SU-DHL-6 (cell line): Measurements from ENCODE around the gene TRAPPC5.

ENCODE experiments used
- H2AFZ ChIP-seq: fragments of 200-600 bp; sonication (generic); 2 replicates; pipeline ENCODE4 v1.6.1; 2014; ENCODE audit warnings: low read depth, mild to moderate bottlenecking, moderate library complexity, mixed read lengths, antibody characterized with exemption, low read length; ENCODE audit not compliant: severe bottlenecking
- H3F3A ChIP-seq: fragments of 200-600 bp; shearing (Covaris generic); 2 replicates; pipeline ENCODE4 v1.6.0; 2016; ENCODE audit warnings: antibody characterized with exemption, mild to moderate bottlenecking; ENCODE audit not compliant: insufficient read depth
- H3K27ac ChIP-seq: fragments of 200-600 bp; sonication (generic); 2 replicates; pipeline ENCODE4 v1.5.1; 2016; ENCODE audit warnings: low read depth, mild to moderate bottlenecking, low read length, moderate library complexity, mixed read lengths
- H3K27me3 ChIP-seq: fragments of 200-600 bp; sonication (generic), shearing (Covaris generic); 2 replicates; pipeline ENCODE4 v1.6.0; 2014; ENCODE audit warnings: mild to moderate bottlenecking, low read length
- H3K36me3 ChIP-seq: fragments of 200-600 bp; sonication (generic); 2 replicates; pipeline ENCODE4 v1.6.1; 2014; ENCODE audit warnings: mild to moderate bottlenecking, low read length, mixed read lengths
- H3K4me2 ChIP-seq: fragments of 300-600, 200-600 bp; shearing (Covaris generic), sonication (generic); 2 replicates; pipeline ENCODE4 v1.6.0; 2014; ENCODE audit warnings: low read length, low read depth, mild to moderate bottlenecking; ENCODE audit not compliant: poor library complexity, severe bottlenecking
- H3K4me3 ChIP-seq: fragments of 200-600 bp; sonication (generic); 2 replicates; pipeline ENCODE4 v1.5.1; 2014; ENCODE audit warnings: antibody characterized with exemption, low read length, mild to moderate bottlenecking, mixed read lengths; ENCODE audit not compliant: insufficient read depth, poor library complexity, severe bottlenecking
- H3K79me2 ChIP-seq: fragments of 200-600 bp; sonication (generic); 2 replicates; pipeline ENCODE4 v1.6.1; 2014; ENCODE audit warnings: mild to moderate bottlenecking, low read length, moderate library complexity; ENCODE audit not compliant: insufficient read depth
- H3K9ac ChIP-seq: fragments of 200-600 bp; sonication (generic); 2 replicates; pipeline ENCODE4 v1.7.0; 2014; ENCODE audit warnings: mild to moderate bottlenecking, low read length
- H3K9me2 ChIP-seq: fragments of 200-600 bp; sonication (generic); replicated peaks from 2 replicates; pipeline ENCODE4 v1.6.1; 2014; ENCODE audit warnings: low read length; ENCODE audit not compliant: insufficient read depth
- H3K9me3 ChIP-seq: fragments of 200-600 bp; sonication (generic); 2 replicates; pipeline ENCODE4 v1.6.1; 2014; ENCODE audit warnings: low read length, mixed read lengths; ENCODE audit not compliant: insufficient read depth
- H4K20me1 ChIP-seq: fragments of 200-600 bp; sonication (generic); 2 replicates; pipeline ENCODE4 v1.6.1; 2014; ENCODE audit warnings: low read depth, mild to moderate bottlenecking, antibody characterized with exemption, low read length, moderate library complexity, mixed read lengths
- EZH2phosphoT487 ChIP-seq: fragments of 200-600 bp; sonication (generic), shearing (Covaris generic); conservative IDR thresholded peaks from 2 replicates; pipeline ENCODE4 v1.6.1; 2018; ENCODE audit warnings: mild to moderate bottlenecking, antibody characterized with exemption, low read length, moderate library complexity, mixed read lengths
- TF ChIP-seq, protein P1 (sequence below): fragments of 200-600 bp; sonication (generic); IDR thresholded peaks from one replicate; pipeline ENCODE4 v1.5.1; 2017; ENCODE audit warnings: antibody characterized with exemption, mild to moderate bottlenecking, low read length, moderate library complexity; ENCODE audit not compliant: insufficient read depth, poor library complexity, severe bottlenecking

TRAPPC5 gene

DNA sequence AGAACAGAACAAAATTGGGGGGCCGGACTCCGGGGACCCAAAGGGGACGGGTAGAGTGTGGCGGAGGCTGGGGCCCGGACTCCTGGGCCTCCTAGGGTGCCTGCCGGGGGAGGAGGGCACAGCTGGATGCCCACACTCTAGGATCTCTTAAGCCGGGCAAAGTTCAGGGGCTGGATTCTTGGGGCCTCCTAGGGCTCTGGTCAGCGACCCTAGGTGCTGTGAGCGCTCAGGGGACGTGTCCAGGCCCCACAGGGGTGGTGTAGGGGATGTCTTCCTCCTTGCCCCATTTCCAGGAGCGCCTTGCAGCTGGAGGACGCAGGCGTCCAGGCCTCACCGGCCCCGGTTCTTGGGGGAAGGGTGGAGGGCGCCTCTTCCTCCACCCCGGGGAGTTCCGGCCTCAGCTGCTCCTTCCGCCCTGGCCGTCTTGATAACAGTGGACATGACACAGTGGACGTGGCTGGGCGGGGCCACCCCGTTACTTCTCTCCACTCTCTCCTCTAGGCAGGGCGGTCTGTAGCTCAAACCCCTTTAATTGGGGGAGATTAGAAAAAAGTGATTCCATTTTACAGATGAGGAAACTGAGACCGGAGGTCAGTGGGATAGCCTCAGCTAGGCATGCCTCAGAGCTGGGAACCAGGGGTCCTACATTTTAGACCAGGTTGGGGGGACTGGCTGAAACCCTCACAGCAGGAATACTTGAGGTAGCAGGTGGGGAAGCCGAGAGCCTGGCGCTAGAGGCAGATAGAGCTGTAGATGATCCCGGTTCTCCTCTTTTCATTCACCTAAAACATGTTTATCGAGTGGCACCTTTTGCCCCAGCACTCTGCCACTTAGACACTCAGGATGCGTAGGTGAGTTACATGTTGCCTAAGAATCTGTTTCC is 43.0 kb upstream of the TRAPPC5 start:
- Histone ChIP-seq H3K27me3 (no peaks in the 10 kb centered on the region), H3K4me3 (peak overlapping the region; percentile 91), H3K4me2 (peak overlapping the region; percentile 80), H3K9ac (peak overlapping the region; percentile 89), H3K36me3 (no peaks in the 10 kb centered on the region), H3K79me2 (0 out of 2 replicates have a peak, but pooled peaks cover 7% of the 10 kb centered on the region), H3K27ac (peak overlapping the region; percentile 37), H2AFZ (peak overlapping the region; percentile 71), H3F3A (no peaks in the 10 kb centered on the region), H3K9me3 (no peaks in the 10 kb centered on the region), H3K9me2 (no peaks in the 10 kb centered on the region), H4K20me1 (no peaks in the 10 kb centered on the region)
- TF ChIP-seq, protein P1, sequence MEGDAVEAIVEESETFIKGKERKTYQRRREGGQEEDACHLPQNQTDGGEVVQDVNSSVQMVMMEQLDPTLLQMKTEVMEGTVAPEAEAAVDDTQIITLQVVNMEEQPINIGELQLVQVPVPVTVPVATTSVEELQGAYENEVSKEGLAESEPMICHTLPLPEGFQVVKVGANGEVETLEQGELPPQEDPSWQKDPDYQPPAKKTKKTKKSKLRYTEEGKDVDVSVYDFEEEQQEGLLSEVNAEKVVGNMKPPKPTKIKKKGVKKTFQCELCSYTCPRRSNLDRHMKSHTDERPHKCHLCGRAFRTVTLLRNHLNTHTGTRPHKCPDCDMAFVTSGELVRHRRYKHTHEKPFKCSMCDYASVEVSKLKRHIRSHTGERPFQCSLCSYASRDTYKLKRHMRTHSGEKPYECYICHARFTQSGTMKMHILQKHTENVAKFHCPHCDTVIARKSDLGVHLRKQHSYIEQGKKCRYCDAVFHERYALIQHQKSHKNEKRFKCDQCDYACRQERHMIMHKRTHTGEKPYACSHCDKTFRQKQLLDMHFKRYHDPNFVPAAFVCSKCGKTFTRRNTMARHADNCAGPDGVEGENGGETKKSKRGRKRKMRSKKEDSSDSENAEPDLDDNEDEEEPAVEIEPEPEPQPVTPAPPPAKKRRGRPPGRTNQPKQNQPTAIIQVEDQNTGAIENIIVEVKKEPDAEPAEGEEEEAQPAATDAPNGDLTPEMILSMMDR = no peak
- TF ChIP-seq EZH2phosphoT487 = no peak

DNA sequence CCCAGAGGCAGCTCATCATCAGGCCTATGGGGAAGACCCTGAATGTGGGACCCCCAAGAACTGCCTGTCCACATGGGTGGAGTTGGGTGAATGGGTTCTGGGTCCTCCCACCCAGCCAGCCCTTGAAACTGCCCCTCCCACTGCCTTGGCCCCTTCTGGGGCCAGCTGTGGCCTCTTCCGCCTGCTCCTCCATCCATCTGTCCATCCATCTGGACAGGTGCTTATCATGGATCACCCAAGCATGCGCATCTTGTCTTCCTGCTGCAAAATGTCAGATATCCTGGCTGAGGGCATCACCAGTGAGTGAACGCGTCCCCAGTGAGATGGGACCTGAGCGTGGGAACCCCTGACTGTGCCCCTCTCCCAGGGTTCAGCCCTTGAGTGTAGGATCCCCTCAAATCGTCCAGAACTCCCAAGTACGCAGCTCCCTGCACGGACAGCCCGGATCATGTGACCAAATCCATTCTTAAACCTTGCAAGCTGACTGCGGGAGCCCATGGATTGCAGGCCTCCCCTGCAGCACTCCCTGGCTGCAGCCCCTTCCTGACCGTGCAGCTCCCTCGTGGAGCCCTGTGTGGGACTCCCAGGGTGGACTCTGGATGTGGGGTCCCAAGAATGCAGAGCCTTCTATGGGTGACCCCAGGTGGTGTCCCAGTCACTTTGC is 41.7 kb upstream of the TRAPPC5 start:
- Histone ChIP-seq H2AFZ (no peak overlapping the region), H3K36me3 (no peaks in the 10 kb centered on the region), H3K79me2 (0 out of 2 replicates have a peak, but pooled peaks cover 7% of the 10 kb centered on the region), H3K9ac (no peak overlapping the region), H3F3A (no peaks in the 10 kb centered on the region), H4K20me1 (no peaks in the 10 kb centered on the region), H3K9me2 (no peaks in the 10 kb centered on the region), H3K4me3 (no peak overlapping the region), H3K9me3 (no peaks in the 10 kb centered on the region), H3K27me3 (no peaks in the 10 kb centered on the region), H3K27ac (no peak overlapping the region), H3K4me2 (no peak overlapping the region)
- TF ChIP-seq, protein P1 = no peak
- no peak for TF ChIP-seq EZH2phosphoT487

DNA sequence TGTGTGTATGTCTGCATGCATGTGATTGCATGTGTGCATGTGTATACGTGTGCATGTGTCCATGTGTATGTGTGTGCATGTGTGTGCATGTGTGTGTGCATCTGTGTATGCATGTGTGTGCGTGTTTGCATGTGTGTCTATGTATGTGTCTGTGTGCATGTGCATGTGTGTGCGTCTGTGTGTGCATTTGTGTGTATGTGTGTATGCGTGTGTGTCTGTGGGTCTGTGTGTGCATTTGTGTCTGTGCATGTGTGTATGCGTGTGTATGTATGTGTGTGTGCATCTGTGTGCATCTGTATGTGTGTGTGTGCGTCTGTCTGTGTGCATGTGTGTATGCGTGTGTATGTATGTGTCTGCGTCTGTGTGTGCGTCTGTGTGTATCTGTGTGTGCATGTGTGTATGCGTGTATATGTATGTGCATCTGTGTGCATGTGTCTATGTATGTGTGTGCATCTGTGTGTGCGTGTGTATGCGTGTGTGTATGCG is 40.7 kb upstream of the TRAPPC5 start:
- Histone ChIP-seq H2AFZ (no peak overlapping the region), H3K4me3 (no peak overlapping the region), H3K36me3 (no peaks in the 10 kb centered on the region), H3K79me2 (0 out of 2 replicates have a peak, but pooled peaks cover 7% of the 10 kb centered on the region), H3K27me3 (no peaks in the 10 kb centered on the region), H3K27ac (no peak overlapping the region), H3K9me3 (no peaks in the 10 kb centered on the region), H3K4me2 (no peak overlapping the region), H3K9me2 (no peaks in the 10 kb centered on the region), H3F3A (no peaks in the 10 kb centered on the region), H3K9ac (no peak overlapping the region), H4K20me1 (no peaks in the 10 kb centered on the region)
- TF ChIP-seq, protein P1 = no peak
- no peak for TF ChIP-seq EZH2phosphoT487
